HepG2 (cell line): ENCODE data around the gene MED23.

ENCODE experiments used
- CREB3 ChIP-seq: sonication (generic); formaldehyde crosslinking; IDR thresholded peaks from 2 replicates; pipeline ENCODE4 v1.5.0; 2020; ENCODE audit warnings: missing genetic modification reagents
- CTCF ChIP-seq: sonication (generic); formaldehyde crosslinking; IDR thresholded peaks from 2 replicates; pipeline ENCODE4 v1.5.0; 2020; ENCODE audit warnings: mild to moderate bottlenecking, missing genetic modification reagents, moderate library complexity
- EP300 ChIP-seq, 3 experiments: sonication (generic) in 1 of 3; formaldehyde crosslinking in 1 of 3; IDR thresholded peaks; 2 replicates each; pipeline versions ENCODE4 v1.5.1 to v1.6.1; 2011 to 2020; ENCODE audit warnings: low read depth in 2 of 3, low read length in 2 of 3, borderline replicate concordance in 1 of 3, improper control_type of control experiment in 1 of 3, mild to moderate bottlenecking in 1 of 3, missing genetic modification reagents in 1 of 3, moderate library complexity in 1 of 3
- EZH2 ChIP-seq: conservative IDR thresholded peaks from 2 replicates; pipeline ENCODE4 v1.6.1; 2012; ENCODE audit warnings: mild to moderate bottlenecking, low read depth, low read length, moderate library complexity
- GABPA ChIP-seq, 2 experiments: IDR thresholded peaks; 2 replicates each; pipeline ENCODE4 v1.6.1; 2011 to 2016; ENCODE audit warnings: low read depth in 2 of 2, low read length in 1 of 2, missing biosample characterization in 1 of 2, missing genetic modification characterization in 1 of 2
- GMEB2 ChIP-seq: IDR thresholded peaks from 2 replicates; pipeline ENCODE4 v1.6.1; 2016; ENCODE audit warnings: missing biosample characterization, missing genetic modification reagents, low read depth
- GRHL1 ChIP-seq: sonication (generic); formaldehyde crosslinking; conservative IDR thresholded peaks from 2 replicates; pipeline ENCODE4 v1.8.0; 2022; ENCODE audit warnings: missing genetic modification reagents
- GTF3A ChIP-seq: sonication (generic); formaldehyde crosslinking; conservative IDR thresholded peaks from 2 replicates; pipeline ENCODE4 v1.4.0; 2020; ENCODE audit warnings: mild to moderate bottlenecking, missing genetic modification reagents
- JUND ChIP-seq: sonication (generic); formaldehyde crosslinking; IDR thresholded peaks from 2 replicates; pipeline ENCODE4 v1.8.0; 2022; ENCODE audit warnings: mild to moderate bottlenecking, missing genetic modification reagents
- POLR2A ChIP-seq, 2 experiments: IDR thresholded peaks; 2 replicates each; pipeline ENCODE4 v1.6.1; 2011; ENCODE audit warnings: low read depth in 2 of 2, low read length in 2 of 2, mild to moderate bottlenecking in 1 of 2, moderate library complexity in 1 of 2; ENCODE audit not compliant: insufficient read depth in 1 of 2
- POLR2AphosphoS5 ChIP-seq: IDR thresholded peaks from 2 replicates; pipeline ENCODE4 v1.6.1; 2012; ENCODE audit warnings: low read depth, low read length
- SAFB2 ChIP-seq: sonication (generic); formaldehyde crosslinking; IDR thresholded peaks from 2 replicates; pipeline ENCODE4 v1.5.1; 2020; ENCODE audit warnings: missing genetic modification reagents, low read depth, mild to moderate bottlenecking, borderline replicate concordance
- ZNF207 ChIP-seq: fragments of 450-650 bp; IDR thresholded peaks from 2 replicates; pipeline ENCODE4 v1.6.1; 2016; ENCODE audit warnings: antibody characterized with exemption, borderline replicate concordance
- ZNF737 ChIP-seq: sonication (generic); formaldehyde crosslinking; IDR thresholded peaks from 2 replicates; pipeline ENCODE4 v1.5.0; 2020; ENCODE audit warnings: missing genetic modification reagents, mild to moderate bottlenecking, borderline replicate concordance

- TF ChIP-seq ZNF207 (no peak), POLR2AphosphoS5 (no peak), POLR2A (IDR thresholded peaks at IDR 0.05; ENCODE audit: insufficient read depth in 1 of 2, low read depth in 2 of 2, low read length in 2 of 2) (no peak), CREB3 (CRISPR knock-in tag) (no peak), SAFB2 (CRISPR knock-in tag) (no peak), EP300 (IDR thresholded peaks at IDR 0.05; ENCODE audit: low read depth in 2 of 2, low read length in 2 of 2) (no peak), EP300 (CRISPR knock-in tag; IDR thresholded peaks at IDR 0.05; ENCODE audit: borderline replicate concordance) (no peak), GMEB2 (CRISPR knock-in tag) (no peak), GRHL1 (CRISPR knock-in tag) (no peak), ZNF737 (no peak), CTCF (CRISPR knock-in tag) (no peak), EZH2 (no peak), JUND (no peak), GTF3A (CRISPR knock-in tag) (no peak), GABPA (IDR thresholded peaks at IDR 0.05; ENCODE audit: low read depth, low read length) (no peak), GABPA (CRISPR knock-in tag; IDR thresholded peaks at IDR 0.05; ENCODE audit: low read depth) (no peak)
Measured at GRCh38 chr6:131629651-131630050, 1.6 kb upstream of the MED23 start.
